HepG2 (cell line): Measurements from ENCODE around the gene TBC1D14. TPM values are rescaled to one million over a fixed set of nuclear protein-coding genes. Genes with fewer than 3 reads are reported as not detected.

Source experiments
- ATAC-seq: fragments of 200-7000 bp; cut with Tn5 transposase; 3 replicates; pipeline ENCODE4 v1.9.1; 2020; ENCODE audit warnings: mild to moderate bottlenecking, moderate library complexity
- BruUV-seq: library from RNA; stranded (reverse); fragments of 400-500 nt; replicated peaks from 2 replicates; lab custom pipeline; 2021; lab: Mats Ljungman, UMichigan
- CTCF ChIA-PET: fragments of 300-600 bp; formaldehyde crosslinking; extraction: SDS; loops from one replicate; lab custom pipeline; 2021; ENCODE audit warnings: low total read pairs, inconsistent platforms, low intra/inter-chr PET ratio; lab: Yijun Ruan, JAX
- POLR2A ChIA-PET: fragments of 350-600 bp; sonication (Branson Sonifier 250); formaldehyde crosslinking; loops from one replicate; lab custom pipeline; 2020; ENCODE audit warnings: antibody characterized with exemption, inconsistent platforms; lab: Yijun Ruan, JAX
- DNase-seq: peaks from one replicate; pipeline ENCODE4 v3.0.0-alpha.2; 2015; ENCODE audit warnings: low spot score
- FAIRE-seq: peaks from 3 replicates; lab custom pipeline; 2011; peaks lifted over from hg19 to GRCh38; lab: Jason Lieb, UNC
- H2AFZ ChIP-seq: one replicate; pipeline ENCODE4 v1.6.1; 2011; ENCODE audit warnings: low read length, inconsistent platforms
- H3K27ac ChIP-seq: fragments of 300-600 bp; 3 replicates; pipeline ENCODE4 v1.8.0; 2011; ENCODE audit warnings: mixed run types, mild to moderate bottlenecking, mixed read lengths, low read length, inconsistent platforms; ENCODE audit not compliant: insufficient read depth; ENCODE audit errors: extremely low read length
- H3K27me3 ChIP-seq, 2 experiments: fragments of 200-600 bp in 1 of 2; 2 replicates in 1 of 2; 3 replicates in 1 of 2; pipeline versions ENCODE4 v1.6.0 to v1.8.0; 2011; ENCODE audit warnings: low read length in 2 of 2, mild to moderate bottlenecking in 2 of 2, moderate library complexity in 2 of 2, inconsistent platforms in 1 of 2; ENCODE audit not compliant: insufficient read depth in 2 of 2, control insufficient read depth in 1 of 2
- H3K36me3 ChIP-seq, 2 experiments: fragments of 200-600 bp in 1 of 2; replicated peaks in 1 of 2; 2 replicates in 1 of 2; 3 replicates in 1 of 2; pipeline versions ENCODE4 v1.5.1 to v1.8.0; 2011; ENCODE audit warnings: low read length in 2 of 2, inconsistent platforms in 1 of 2; ENCODE audit not compliant: insufficient read depth in 2 of 2, control insufficient read depth in 1 of 2
- H3K4me1 ChIP-seq: 2 replicates; pipeline ENCODE4 v1.5.1; 2012; ENCODE audit warnings: low read length, inconsistent platforms; ENCODE audit not compliant: insufficient read depth
- H3K4me2 ChIP-seq: 2 replicates; pipeline ENCODE4 v1.6.0; 2011; ENCODE audit warnings: low read depth, low read length, inconsistent platforms
- H3K4me3 ChIP-seq, 3 experiments: fragments of 200-600 bp in 1 of 3; sonication (generic), shearing (Covaris generic) in 1 of 3; replicated peaks in 1 of 3; 2 replicates each; pipeline ENCODE4 v1.5.1; 2011 to 2016; ENCODE audit warnings: low read length in 3 of 3, inconsistent platforms in 2 of 3, low read depth in 2 of 3, mild to moderate bottlenecking in 2 of 3, control low read depth in 1 of 3, mixed read lengths in 1 of 3; ENCODE audit not compliant: insufficient read depth in 1 of 3
- H3K79me2 ChIP-seq: one replicate; pipeline ENCODE4 v1.6.1; 2011; ENCODE audit warnings: low read length, inconsistent platforms; ENCODE audit not compliant: insufficient read depth
- H3K9ac ChIP-seq: 2 replicates; pipeline ENCODE4 v1.6.0; 2011; ENCODE audit warnings: mild to moderate bottlenecking, low read depth, low read length, inconsistent platforms; ENCODE audit not compliant: insufficient read depth
- H3K9me3 ChIP-seq: 2 replicates; pipeline ENCODE4 v1.5.1; 2012; ENCODE audit warnings: mild to moderate bottlenecking, low read length
- H4K20me1 ChIP-seq: 2 replicates; pipeline ENCODE4 v1.6.0; 2011; ENCODE audit warnings: inconsistent platforms, mild to moderate bottlenecking, low read length, moderate library complexity; ENCODE audit not compliant: insufficient read depth
- DNMT1 ChIP-seq: sonication (generic); formaldehyde crosslinking; IDR thresholded peaks from 2 replicates; pipeline ENCODE4 v1.5.1; 2020; ENCODE audit warnings: mild to moderate bottlenecking, missing genetic modification reagents
- ZNF768 ChIP-seq: sonication (generic); formaldehyde crosslinking; IDR thresholded peaks from 2 replicates; pipeline ENCODE4 v1.4.0; 2020; ENCODE audit warnings: missing genetic modification reagents
- WGBS: methylation state at CpG from one replicate; pipeline ENCODE4 v1.1.6; 2017; ENCODE audit warnings: low lambda C conversion rate; 5-methylcytosine and 5-hydroxymethylcytosine counted together
- in situ Hi-C: cut with HindIII; loops from 2 replicates; pipeline ENCODE4 v1.10.0; 2017; ENCODE audit warnings: low pct_unique_long_range_greater_than_20kb; ENCODE audit not compliant: extremely low pct_ligation_motif_present
- intact Hi-C: fragments of 100-400 bp; cut with micrococcal nuclease; formaldehyde crosslinking; loops from one replicate; pipeline ENCODE4 v1.10.0; 2022; ENCODE audit not compliant: unreplicated experiment
- polyA plus RNA-seq, 8 experiments: library from polyadenylated mRNA; depleted of rRNA in 3 of 8; stranded (reverse) in 7 of 8; unstranded in 1 of 8; fragments of >200 nt; fragmentation: Illumina TruSeq in 4 of 8; extraction: Trizol in 4 of 8; gene quantifications; 2 replicates each; pipeline versions ENCODE4 v1.2.1 to v1.2.3, GENCODE V29; 2011 to 2016; ENCODE audit warnings: low read depth in 4 of 8, missing spikeins in 1 of 8, mixed read lengths in 1 of 8; ENCODE audit not compliant: insufficient read depth in 1 of 8
- total RNA-seq, 5 experiments: library from RNA; depleted of rRNA; stranded (reverse); fragments of >200 nt; fragmentation: Illumina TruSeq; extraction: Trizol; gene quantifications; 2 replicates each; pipeline ENCODE4 v1.2.3, GENCODE V29; 2016; ENCODE audit warnings: low read depth in 1 of 5
- TF ChIP-seq, protein P1 (sequence below): sonication (generic); formaldehyde crosslinking; IDR thresholded peaks from 2 replicates; pipeline ENCODE4 v1.5.0; 2020; ENCODE audit warnings: mild to moderate bottlenecking, missing genetic modification reagents
- TF ChIP-seq, protein P2 (sequence below): sonication (generic); formaldehyde crosslinking; IDR thresholded peaks from 2 replicates; pipeline ENCODE4 v1.4.0; 2020; ENCODE audit warnings: missing genetic modification reagents, mild to moderate bottlenecking, borderline replicate concordance

Gene TBC1D14
- total and polyA plus RNA-seq, 2 of the 13 experiments (the other 11 are each of a cell fraction or from before 2014, with no cell fraction given): 29.5 to 46.5 TPM

DNA sequence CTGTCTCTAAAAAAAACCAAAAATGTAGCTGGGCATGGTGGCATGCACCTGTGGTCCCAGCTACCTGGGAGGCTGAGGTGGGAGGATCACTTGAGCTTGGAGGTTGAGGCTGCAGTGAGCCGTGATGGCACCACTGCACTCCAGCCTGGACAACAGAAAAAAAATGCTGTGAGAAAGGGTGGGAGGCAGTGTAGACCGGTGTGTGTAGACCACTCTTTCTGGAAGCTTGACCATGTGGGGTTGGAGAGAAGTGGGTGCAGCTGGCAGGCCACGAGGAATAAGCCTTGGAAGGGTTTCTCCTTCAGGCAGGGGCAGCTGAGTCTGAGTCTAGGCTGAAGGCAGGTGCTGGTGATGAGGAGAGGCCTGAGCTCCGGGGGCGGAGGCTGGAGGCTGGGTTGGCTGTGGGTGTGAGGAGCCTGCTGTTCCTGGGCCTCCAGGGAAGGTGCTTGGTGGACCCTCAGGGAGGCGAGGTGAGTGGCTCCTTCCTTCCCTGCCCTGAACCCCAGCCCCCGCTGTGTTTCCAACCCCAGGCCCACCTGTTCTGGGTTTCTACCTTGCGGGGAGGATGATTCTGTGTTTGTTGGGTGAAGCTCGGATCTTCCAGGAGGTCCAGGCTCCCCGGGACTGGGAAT, 9.3 kb upstream of the TBC1D14 start:
- Histone ChIP-seq H3K9me3 (no peaks in the 10 kb centered on the region), H4K20me1 (no peaks in the 10 kb centered on the region), H3K36me3 (no peaks in the 10 kb centered on the region)
- FAIRE-seq: no peak
- TF ChIP-seq DNMT1: no peak
- TF ChIP-seq, protein P1, sequence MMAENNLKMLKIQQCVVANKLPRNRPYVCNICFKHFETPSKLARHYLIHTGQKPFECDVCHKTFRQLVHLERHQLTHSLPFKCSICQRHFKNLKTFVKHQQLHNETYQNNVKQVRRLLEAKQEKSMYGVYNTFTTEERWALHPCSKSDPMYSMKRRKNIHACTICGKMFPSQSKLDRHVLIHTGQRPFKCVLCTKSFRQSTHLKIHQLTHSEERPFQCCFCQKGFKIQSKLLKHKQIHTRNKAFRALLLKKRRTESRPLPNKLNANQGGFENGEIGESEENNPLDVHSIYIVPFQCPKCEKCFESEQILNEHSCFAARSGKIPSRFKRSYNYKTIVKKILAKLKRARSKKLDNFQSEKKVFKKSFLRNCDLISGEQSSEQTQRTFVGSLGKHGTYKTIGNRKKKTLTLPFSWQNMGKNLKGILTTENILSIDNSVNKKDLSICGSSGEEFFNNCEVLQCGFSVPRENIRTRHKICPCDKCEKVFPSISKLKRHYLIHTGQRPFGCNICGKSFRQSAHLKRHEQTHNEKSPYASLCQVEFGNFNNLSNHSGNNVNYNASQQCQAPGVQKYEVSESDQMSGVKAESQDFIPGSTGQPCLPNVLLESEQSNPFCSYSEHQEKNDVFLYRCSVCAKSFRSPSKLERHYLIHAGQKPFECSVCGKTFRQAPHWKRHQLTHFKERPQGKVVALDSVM (CRISPR knock-in tag): peak; percentile 91
- TF ChIP-seq, protein P2, sequence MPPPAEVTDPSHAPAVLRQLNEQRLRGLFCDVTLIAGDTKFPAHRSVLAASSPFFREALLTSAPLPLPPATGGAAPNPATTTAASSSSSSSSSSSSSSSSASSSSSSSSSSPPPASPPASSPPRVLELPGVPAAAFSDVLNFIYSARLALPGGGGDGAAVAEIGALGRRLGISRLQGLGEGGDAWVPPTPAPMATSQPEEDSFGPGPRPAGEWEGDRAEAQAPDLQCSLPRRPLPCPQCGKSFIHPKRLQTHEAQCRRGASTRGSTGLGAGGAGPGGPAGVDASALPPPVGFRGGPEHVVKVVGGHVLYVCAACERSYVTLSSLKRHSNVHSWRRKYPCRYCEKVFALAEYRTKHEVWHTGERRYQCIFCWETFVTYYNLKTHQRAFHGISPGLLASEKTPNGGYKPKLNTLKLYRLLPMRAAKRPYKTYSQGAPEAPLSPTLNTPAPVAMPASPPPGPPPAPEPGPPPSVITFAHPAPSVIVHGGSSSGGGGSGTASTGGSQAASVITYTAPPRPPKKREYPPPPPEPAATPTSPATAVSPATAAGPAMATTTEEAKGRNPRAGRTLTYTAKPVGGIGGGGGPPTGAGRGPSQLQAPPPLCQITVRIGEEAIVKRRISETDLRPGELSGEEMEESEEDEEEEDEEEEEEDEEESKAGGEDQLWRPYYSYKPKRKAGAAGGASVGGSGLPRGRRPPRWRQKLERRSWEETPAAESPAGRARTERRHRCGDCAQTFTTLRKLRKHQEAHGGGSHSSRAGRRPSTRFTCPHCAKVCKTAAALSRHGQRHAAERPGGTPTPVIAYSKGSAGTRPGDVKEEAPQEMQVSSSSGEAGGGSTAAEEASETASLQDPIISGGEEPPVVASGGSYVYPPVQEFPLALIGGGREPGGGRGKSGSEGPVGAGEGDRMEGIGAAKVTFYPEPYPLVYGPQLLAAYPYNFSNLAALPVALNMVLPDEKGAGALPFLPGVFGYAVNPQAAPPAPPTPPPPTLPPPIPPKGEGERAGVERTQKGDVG (CRISPR knock-in tag): 0 out of 2 replicates have a peak, but pooled peaks have one; percentile 29
- TF ChIP-seq ZNF768 (CRISPR knock-in tag): 0 out of 2 replicates have a peak, but pooled peaks have one; percentile 20
- TF ChIP-seq, all 625 proteins: peak for 3
- intact Hi-C loops (loop anchor here (10.0 kb wide), 1 partner anchor 145 kb away; the partner anchor contains the start of gene TADA2B), in situ Hi-C loops (loop anchor here (10.0 kb wide), 1 partner anchor 175 kb away; no protein-coding TSS in a partner anchor)
- no peak for ATAC-seq
- H2AFZ ChIP-seq: no peak overlapping the region
- H3K27me3 ChIP-seq: no peaks in the 10 kb centered on the region
- WGBS: 91% methylated on average over 4 of the region's 10 CpGs
- BruUV-seq: no TSS peak
- 0 out of 2 replicates have a peak overlapping the region, but pooled peaks have one; percentile 15 for H3K9ac ChIP-seq
- ChIA-PET CTCF (no interaction called here), POLR2A (interaction anchor here (0.7 to 3.0 kb wide), 3 partner anchors 8 to 11 kb away, joined by 3 to 21 read pairs (median 4); partner anchors contain the start of gene TBC1D14)
- no peak overlapping the region for H3K4me3 ChIP-seq
- no peak for DNase-seq
- H3K27ac ChIP-seq: peak overlapping the region; percentile 78
- peaks cover 89% of the 10 kb centered on the region for H3K4me1 ChIP-seq
- no peaks in the 10 kb centered on the region for H3K79me2 ChIP-seq
- H3K4me2 ChIP-seq: no peak overlapping the region
